ENCODE results near the gene MECR. TPM values are rescaled to one million over a fixed set of nuclear protein-coding genes. Genes with fewer than 3 reads are reported as not detected.

The MECR gene
- total RNA-seq, 2 donors from 2014 or later: 12.9 to 21.8 TPM

DNA sequence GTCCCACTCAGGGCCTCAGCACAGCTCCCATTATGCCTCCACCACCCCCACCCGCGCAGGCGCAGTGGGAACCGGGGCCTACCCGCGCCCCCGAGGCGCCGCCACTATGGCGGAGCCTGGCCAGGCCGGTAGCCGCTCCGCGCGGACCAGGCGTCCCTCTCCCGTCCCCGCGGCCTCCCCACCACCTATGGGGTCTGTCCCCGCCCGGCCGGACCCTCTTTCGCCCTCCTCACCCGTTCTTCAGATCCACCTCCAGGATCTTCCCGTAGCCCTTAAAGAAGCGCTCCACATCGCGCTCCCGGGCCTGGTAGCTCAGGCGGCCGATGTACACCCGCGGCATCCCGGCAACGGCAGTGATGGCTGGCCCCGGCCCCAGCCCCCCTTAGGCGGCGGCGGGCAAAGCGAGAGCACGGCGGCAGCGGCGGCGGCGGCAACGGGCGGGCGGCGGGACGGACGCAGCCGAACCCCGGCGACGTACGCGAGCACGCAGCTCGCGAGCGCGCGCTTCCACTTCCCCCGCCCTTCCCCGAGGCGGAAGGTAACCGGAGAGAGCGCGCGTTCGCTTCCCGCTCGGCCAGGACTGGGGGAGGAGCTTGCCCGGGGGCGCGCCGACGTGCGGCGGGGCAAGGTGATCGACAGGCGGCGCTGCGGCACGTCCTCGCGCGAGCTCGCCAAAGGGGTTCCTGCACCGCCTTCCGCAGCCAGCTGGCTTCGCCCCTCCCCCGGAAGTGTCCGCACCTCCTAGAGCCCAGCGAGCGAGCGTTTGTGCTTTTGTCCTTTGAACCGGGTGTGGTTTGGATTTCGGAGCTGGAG lies 49.1 kb downstream of the MECR start, which contains the start of gene SRSF4:
TSS of gene SRSF4 (minus strand) at position 488 of the 813 bp plus-strand sequence. CDS start at position 340, 148 bp downstream.
- Histone ChIP-seq H3K27me3 (no peaks in the 10 kb centered on the region), H3K27ac (peak within 1 kb of the TSS; percentile 97), H3K9ac (ENCODE audit: low read depth in 2 of 2, low read length in 2 of 2) (peak within 1 kb of the TSS; percentile 86 to 99), H3K36me3 (no peaks in the 10 kb centered on the region), H3K4me1 (peaks cover 19% of the 10 kb centered on the region), H3K4me3 (peak within 1 kb of the TSS; percentile 70), H3K9me3 (no peaks in the 10 kb centered on the region)
- DNase-seq: peak; percentile 99
- TF ChIP-seq, protein P1, sequence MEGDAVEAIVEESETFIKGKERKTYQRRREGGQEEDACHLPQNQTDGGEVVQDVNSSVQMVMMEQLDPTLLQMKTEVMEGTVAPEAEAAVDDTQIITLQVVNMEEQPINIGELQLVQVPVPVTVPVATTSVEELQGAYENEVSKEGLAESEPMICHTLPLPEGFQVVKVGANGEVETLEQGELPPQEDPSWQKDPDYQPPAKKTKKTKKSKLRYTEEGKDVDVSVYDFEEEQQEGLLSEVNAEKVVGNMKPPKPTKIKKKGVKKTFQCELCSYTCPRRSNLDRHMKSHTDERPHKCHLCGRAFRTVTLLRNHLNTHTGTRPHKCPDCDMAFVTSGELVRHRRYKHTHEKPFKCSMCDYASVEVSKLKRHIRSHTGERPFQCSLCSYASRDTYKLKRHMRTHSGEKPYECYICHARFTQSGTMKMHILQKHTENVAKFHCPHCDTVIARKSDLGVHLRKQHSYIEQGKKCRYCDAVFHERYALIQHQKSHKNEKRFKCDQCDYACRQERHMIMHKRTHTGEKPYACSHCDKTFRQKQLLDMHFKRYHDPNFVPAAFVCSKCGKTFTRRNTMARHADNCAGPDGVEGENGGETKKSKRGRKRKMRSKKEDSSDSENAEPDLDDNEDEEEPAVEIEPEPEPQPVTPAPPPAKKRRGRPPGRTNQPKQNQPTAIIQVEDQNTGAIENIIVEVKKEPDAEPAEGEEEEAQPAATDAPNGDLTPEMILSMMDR (IDR thresholded peaks at IDR 0.05): peak; percentile 78
- intact Hi-C loops (cut with DNase I): no loop called here

DNA sequence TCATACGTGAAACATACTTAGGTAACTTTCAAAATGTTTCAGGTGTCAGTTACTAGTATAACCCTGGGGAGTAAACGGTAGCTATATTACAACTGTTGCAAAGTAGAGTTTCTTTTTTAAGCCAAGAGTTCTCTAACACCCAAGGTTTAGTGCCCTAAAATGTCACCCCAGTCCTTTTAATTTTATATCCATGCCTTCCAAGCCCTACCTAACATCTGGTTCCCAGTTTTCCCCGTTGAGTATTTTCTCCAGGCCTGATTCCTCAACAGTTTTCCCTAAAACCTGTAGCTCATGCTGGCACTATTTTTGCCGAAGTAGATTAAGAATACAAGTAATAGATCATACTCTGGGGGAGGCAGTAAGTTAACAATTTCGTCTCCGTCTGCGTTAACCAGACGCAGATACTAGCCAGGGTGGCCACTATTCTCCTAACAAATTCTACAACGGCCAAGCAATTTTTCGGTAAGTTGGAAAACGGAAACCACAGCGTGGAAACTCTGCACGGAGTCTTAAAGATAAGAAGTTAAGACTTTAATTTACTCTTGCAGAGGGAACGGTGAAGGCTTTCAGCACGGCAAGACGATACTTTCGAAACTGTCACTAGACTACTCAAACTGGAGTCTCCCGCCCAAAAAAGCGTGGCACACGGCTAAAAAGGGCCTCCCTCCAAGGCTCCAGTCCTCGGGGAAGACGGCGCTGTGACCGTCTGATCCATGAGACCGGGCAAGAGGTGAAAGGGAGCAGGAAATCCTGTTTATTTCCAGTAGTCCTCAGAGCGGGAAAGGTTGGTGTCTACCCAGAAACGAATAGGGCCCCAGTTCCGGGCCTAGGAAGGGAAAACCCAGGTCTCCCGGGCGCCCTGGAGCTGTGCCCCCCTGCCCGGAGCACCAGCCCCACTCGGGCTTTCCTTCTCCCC lies 50.0 kb downstream of the MECR start:
- H3K4me1 ChIP-seq: peaks cover 19% of the 10 kb centered on the region

DNA sequence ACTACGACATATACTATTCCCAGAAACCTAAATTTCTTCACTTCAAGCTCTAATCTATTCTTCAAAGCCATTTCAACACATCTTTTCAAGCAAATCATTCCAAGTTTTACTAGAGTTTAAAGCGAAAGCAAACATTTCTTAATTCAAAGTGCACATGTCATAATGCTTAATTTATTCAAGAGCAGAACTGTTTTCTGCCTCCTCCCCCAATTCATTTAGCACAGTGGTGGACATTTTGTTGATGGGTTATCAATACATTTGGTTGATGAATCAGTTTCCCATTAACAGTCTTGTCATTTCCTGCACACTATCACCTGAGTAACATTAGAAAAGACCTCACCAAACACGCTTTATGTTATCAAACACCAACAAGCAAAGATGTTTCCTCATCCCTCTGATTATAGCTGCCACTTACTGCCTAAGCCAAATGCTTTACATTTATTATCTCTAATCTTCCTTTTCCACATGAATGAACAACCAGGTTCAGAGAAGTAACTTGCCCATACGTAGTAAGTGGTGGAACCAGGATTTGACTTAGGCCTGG lies 51.0 kb downstream of the MECR start:
- TF ChIP-seq, protein P1 (IDR thresholded peaks at IDR 0.05): no peak
- intact Hi-C loops (cut with DNase I): loop anchor here (10.0 kb wide), 1 partner anchor 55 kb away; the partner anchor contains the start of gene TMEM200B
- Histone ChIP-seq H3K36me3 (no peaks in the 10 kb centered on the region), H3K9ac (ENCODE audit: low read depth in 2 of 2, low read length in 2 of 2) (peak overlapping the region in 1 of 2 donors; percentile 86), H3K4me1 (peaks cover 19% of the 10 kb centered on the region), H3K27ac (peak overlapping the region; percentile 35), H3K9me3 (no peaks in the 10 kb centered on the region), H3K4me3 (peak overlapping the region; percentile 70), H3K27me3 (no peaks in the 10 kb centered on the region)
- no peak for DNase-seq

More for the DNA sequence above, 50.0 kb downstream of the MECR start:
- H3K36me3 ChIP-seq: no peaks in the 10 kb centered on the region
- TF ChIP-seq, protein P1 (IDR thresholded peaks at IDR 0.05): no peak
- H3K27ac ChIP-seq: peak overlapping the region; percentile 97
- no peaks in the 10 kb centered on the region for H3K27me3 ChIP-seq
- DNase-seq: no peak
- peak overlapping the region; percentile 86 to 99 for H3K9ac ChIP-seq (ENCODE audit: low read depth in 2 of 2, low read length in 2 of 2)
- intact Hi-C loops (cut with DNase I): no loop called here
- peak overlapping the region; percentile 70 for H3K4me3 ChIP-seq
- no peaks in the 10 kb centered on the region for H3K9me3 ChIP-seq

DNA sequence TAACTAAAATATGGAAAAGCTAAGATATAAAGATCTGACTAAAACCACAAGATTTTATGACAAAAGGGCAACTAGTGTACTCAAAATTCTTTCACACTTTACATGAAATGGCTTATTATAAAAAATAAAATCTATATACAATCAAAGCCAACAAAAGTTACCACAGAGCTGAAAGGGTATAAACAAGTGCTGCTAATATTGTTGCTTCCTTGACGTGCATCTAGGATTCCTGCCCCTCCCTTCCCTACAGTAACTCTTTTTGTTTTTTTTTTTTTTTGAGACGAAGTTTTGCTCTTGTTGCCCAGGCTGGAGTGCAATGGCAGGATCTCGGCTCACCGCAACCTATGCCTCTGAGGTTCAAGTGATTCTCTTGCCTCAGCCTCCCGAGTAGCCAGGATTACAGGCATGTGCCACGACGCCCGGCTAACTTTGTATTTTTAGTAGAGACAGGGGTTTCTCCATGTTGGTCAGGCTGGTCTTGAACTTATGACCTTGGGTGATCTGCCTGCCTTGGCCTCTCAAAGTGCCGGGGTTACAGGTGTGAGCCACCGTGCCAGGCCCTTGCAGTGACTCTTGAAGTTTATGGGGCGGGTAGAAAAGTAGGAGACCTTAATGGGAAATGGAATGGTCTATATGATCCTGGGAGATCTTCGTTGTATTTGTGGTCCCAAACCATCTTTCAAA lies 53.6 kb downstream of the MECR start:
- no peak overlapping the region for H3K9ac ChIP-seq (ENCODE audit: low read depth in 2 of 2, low read length in 2 of 2)
- no peaks in the 10 kb centered on the region for H3K9me3 ChIP-seq
- TF ChIP-seq, protein P1 (IDR thresholded peaks at IDR 0.05): no peak
- intact Hi-C loops (cut with DNase I): loop anchor here (10.0 kb wide), 1 partner anchor 52 kb away; the partner anchor contains the start of gene TMEM200B
- peaks cover 19% of the 10 kb centered on the region for H3K4me1 ChIP-seq
- no peak overlapping the region for H3K4me3 ChIP-seq
- no peaks in the 10 kb centered on the region for H3K27me3 ChIP-seq
- no peaks in the 10 kb centered on the region for H3K36me3 ChIP-seq
- peak overlapping the region; percentile 8 for H3K27ac ChIP-seq
- DNase-seq: no peak

All from colonic mucosa (tissue), 4 donors.